ENCODE measurements around the gene CBR3. TPM values are rescaled to one million over a fixed set of nuclear protein-coding genes. Genes with fewer than 3 reads are reported as not detected.

CBR3 gene
- total and polyA plus RNA-seq, 2 of the 13 experiments (the other 11 are each of a cell fraction or from before 2014, with no cell fraction given) = not detected

GRCh38 chr21:36156815-36157670 is 22.2 kb downstream of the CBR3 start, which contains the start of gene DOP1B (continued):
- TF ChIP-seq UBTF (CRISPR knock-in tag; IDR thresholded peaks at IDR 0.05) (peak; percentile 87; the same call in 1 of the 2 replicates), CEBPG (CRISPR knock-in tag; IDR thresholded peaks at IDR 0.05) (no peak), SAP130 (CRISPR knock-in tag; IDR thresholded peaks at IDR 0.05; ENCODE audit: low read depth) (peak; percentile 80), ZBTB25 (CRISPR knock-in tag; IDR thresholded peaks at IDR 0.05) (no peak), HNRNPLL (IDR thresholded peaks at IDR 0.05; ENCODE audit: low read depth, low read length, poor library complexity, severe bottlenecking) (peak; percentile 26), KLF12 (CRISPR knock-in tag; IDR thresholded peaks at IDR 0.05; ENCODE audit: borderline replicate concordance) (peak; percentile 83), SATB2 (CRISPR knock-in tag; IDR thresholded peaks at IDR 0.05) (no peak), HDAC6 (IDR thresholded peaks at IDR 0.05; ENCODE audit: low read depth, low read length) (no peak), CENPBD1 (CRISPR knock-in tag; IDR thresholded peaks at IDR 0.05; ENCODE audit: borderline replicate concordance, low read depth) (no peak), ZFP41 (CRISPR knock-in tag; IDR thresholded peaks at IDR 0.05; ENCODE audit: borderline replicate concordance) (no peak), E2F1 (CRISPR knock-in tag; IDR thresholded peaks at IDR 0.05) (no peak), JUN (CRISPR knock-in tag; IDR thresholded peaks at IDR 0.05) (no peak), ZNF225 (CRISPR knock-in tag; IDR thresholded peaks at IDR 0.05) (peak; percentile 47; the same call in 1 of the 2 replicates), SRY (CRISPR knock-in tag; IDR thresholded peaks at IDR 0.05) (peak; percentile 35; the same call in 1 of the 2 replicates), RERE (CRISPR knock-in tag; IDR thresholded peaks at IDR 0.05; ENCODE audit: low read depth) (no peak), ZNF644 (CRISPR knock-in tag; IDR thresholded peaks at IDR 0.05; ENCODE audit: low read depth) (no peak), ZNF546 (CRISPR knock-in tag; conservative IDR thresholded peaks at IDR 0.05) (no peak), ZNF629 (CRISPR knock-in tag; conservative IDR thresholded peaks at IDR 0.05) (no peak), ESRRA (CRISPR knock-in tag; IDR thresholded peaks at IDR 0.05; ENCODE audit: low read depth) (no peak)
